Nucleus accumbens (tissue), 56 donors: ENCODE data around the gene TAPT1.
A peak's percentile ranks its signal among the peaks of the same experiment; 100 is the strongest.

Experiments used
- DNase-seq, 56 donors: peaks; one replicate each; lab custom pipeline; 2025; lab: John Stamatoyannopoulos, UW

The TAPT1 gene

GRCh38 chr4:16140879-16141249, 85.4 kb downstream of the TAPT1 start:
- no peak for DNase-seq

DNA sequence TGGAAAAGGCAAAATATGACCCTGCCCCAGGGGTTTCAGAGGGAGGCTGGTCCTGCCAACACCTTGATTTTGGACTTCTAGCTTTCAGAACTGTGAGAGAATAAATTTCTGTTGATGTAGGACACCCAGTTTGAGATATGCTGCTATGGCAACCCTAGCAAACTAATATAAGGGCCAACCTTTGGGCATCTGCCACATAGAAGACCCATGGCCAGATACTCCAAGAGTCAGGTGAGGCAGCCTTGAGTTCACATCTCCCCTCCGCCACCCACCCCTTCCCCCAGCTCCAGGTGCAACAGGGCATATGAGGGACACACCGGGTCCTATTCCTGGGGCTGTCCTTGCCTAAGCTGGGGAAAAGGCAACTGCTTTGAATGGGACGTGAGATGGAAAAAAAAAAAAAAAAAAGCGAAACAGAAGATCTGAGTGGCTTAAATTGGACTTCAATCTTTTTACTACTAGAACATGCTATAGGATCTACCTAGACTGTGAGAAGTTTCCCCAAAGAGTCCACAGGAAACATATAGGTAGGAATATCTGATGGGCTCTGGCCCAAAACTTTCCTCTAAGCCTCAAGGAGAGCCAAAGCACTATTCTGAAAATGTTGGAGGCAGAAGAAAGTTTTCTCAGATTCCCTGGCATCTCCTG, 85.9 kb downstream of the TAPT1 start:
- no peak for DNase-seq

GRCh38 chr4:16139066-16139945, 87.0 kb downstream of the TAPT1 start:
- DNase-seq = no peak

- no peak for DNase-seq
Observed at GRCh38 chr4:16136827-16137226, 89.4 kb downstream of the TAPT1 start.

- DNase-seq = no peak
Observed at GRCh38 chr4:16136311-16136710, 90.0 kb downstream of the TAPT1 start.

- no peak for DNase-seq
Observed at GRCh38 chr4:16133406-16133805, 92.9 kb downstream of the TAPT1 start.

DNA sequence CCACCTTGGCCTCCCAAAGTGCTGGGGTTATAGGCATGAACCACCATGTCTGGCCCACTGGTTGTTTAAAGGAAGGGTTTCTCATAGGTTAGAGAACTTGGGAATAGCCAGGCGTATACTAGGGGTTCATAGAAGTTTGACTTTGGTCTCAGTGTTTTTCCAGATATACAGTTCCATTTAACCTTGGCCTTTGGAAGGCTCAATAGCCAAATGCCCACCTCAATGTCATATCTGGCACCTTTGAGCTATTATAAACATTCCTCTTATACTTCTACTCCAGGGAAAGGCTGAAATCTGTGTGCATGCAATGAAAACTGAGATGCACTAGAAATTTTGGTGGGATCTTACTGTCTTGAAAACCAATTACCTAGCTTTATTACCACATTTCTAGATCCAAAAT, 95.0 kb downstream of the TAPT1 start:
- no peak for DNase-seq

DNA sequence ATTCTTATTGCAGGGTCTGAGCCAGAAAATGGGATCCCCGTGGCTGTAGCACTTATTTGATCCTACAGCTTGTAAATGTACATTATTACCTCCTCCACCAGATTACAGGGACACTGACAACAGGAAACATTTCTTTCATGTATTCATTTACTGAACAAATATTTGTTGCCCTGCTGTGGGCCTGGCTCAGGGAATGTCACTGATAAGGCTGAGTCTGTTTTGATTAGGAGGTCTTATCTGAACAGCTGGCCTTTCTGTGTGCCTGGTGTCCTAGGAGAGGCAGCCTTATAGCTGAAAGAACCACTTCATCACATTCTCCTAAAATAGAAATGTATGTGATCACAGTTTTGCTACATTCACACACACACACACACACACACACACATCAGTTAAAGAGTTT, 96.9 kb downstream of the TAPT1 start:
- no peak for DNase-seq

- no peak for DNase-seq
Observed at GRCh38 chr4:16126714-16127113, 99.6 kb downstream of the TAPT1 start.

DNA sequence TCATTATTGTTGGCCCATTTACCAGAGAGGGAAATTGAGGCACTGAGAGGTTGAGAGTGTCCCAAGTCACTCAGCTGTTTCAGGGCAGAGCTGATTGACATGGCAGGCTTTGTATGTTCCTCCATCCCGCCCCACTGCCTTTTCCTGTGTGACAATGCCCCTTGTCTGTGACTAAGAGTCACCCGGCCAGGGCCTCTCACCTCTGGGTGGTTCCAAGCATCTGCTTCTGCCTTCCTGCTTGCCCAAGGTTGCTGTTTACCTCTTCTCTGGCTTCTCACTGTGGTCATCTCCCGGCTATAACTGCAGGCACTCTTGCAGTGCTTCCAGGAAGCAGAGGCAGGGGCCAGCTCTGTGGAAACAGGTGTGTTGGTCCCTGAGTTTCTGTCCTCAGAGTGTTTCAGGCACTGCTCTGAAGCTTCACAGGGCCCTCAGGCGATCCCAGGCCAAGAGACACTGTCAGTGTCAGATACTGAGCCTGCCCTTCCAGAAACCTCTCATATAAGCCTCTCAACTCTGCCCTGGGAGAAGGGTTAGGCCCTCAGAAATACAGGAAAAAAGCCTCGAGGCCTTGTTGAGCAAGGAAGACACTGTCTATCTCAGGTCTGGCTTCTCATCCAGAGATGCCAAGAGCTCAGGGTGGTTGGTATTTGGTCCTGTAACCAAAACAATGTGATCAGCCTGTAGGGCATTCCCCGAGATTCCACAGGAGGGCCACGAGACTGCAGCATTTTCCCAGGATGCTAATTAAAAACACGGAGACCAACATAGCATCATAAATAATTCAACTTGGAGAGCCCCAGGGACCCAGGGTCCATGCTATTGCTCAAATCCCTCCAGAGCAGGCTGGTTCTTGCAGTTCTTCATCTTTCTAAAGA, 100.5 kb downstream of the TAPT1 start:
- DNase-seq = no peak

DNA sequence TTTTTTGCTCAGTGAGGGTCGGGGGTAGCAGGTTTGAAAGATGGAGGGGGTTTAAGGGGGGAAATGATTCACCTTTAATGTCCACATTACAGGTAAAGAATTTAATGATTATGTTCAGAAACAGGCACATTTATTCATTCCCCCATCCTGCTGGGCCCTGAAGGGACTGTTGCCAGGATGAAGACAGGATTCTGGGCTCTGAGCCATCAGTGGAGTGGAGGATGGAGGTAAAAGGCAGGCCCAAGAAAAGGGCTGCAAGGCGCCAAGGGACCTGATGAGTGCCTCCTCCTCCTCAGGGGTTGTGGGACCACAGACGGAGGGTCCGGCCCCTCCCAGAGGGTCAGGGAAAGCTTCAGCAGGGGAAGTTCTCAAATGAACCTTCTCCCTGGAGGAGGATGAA, 102.0 kb downstream of the TAPT1 start:
- DNase-seq = peak in 1 of 56 donors; percentile 3

DNA sequence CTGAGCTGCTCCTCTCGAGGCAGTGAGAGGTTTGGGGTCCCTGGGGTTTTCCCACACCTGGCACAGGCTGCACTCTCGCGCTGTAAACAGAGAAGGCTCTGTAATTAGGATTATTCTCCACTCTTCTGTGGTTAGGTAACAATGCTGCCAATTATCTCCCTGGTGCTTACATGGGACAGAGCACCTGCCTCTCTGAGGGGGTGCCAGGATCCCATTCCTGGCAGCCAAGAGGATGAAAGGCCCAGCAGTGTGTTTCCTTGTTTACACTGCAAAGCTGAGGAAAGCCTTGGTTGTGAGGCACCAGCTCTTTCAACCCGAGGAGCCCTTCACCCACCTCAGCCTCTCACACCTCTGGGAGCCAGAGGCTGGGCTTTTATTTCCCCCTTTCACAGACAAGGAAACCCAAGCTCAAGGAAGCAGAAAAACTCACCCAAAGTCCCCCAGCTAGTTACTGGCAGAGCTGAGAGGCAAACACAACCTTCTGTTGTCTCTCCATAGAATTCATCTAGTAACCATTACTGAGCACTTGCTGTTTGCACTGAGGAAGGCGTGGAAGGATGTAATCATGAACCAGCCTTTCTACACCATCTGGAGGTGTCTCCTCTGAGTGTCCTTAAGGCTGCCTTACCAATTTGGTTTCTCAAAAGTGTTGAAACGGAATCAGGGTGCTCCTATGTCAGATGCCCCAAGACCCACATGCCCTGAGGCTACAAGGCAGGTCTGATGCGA, 102.8 kb downstream of the TAPT1 start:
- no peak for DNase-seq

- DNase-seq = no peak
Observed at GRCh38 chr4:16122784-16123183, 103.5 kb downstream of the TAPT1 start.

GRCh38 chr4:16122308-16122711, 104.0 kb downstream of the TAPT1 start:
- no peak for DNase-seq

GRCh38 chr4:16120720-16121119, 105.6 kb downstream of the TAPT1 start:
- DNase-seq = no peak

DNA sequence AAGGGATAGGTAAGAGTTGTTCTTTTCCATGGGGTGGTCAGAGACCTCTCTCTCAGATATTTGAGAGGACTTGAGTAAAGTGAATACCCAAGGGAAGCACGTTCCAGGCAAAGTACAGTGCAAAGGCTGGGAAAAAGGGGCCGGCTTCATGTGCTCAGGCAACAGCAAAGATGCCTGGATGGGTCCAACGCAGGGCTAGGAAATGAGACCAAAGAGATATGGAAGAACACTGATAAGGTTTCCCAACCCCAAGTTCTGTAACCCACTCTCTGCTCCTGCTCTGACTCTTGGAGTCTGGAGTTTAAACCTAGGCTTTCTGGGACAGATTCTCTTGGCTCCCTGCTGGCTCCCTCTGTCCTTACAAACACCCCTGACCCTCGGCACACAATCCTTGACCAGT, 106.3 kb downstream of the TAPT1 start:
- DNase-seq = no peak

DNA sequence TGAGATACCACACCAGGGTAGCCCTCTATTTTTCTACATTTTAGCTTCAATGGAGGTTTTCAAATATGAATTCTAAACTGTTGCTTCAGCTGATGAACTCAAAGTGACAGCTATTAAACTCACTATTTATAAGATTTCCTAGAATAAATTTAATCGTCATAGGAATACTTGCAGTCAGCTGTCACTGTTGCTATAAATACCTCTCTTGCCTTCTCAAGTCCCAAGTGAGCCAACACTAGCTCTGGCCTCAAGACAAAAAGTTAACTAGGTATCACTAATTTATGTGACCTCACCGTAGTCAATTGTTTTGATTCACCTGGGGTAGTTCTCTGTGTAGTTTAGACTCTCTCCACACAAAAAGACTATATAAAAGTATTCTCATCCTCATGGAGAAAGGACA, 108.2 kb downstream of the TAPT1 start:
- DNase-seq = no peak

GRCh38 chr4:16117164-16117563, 109.1 kb downstream of the TAPT1 start:
- no peak for DNase-seq

DNA sequence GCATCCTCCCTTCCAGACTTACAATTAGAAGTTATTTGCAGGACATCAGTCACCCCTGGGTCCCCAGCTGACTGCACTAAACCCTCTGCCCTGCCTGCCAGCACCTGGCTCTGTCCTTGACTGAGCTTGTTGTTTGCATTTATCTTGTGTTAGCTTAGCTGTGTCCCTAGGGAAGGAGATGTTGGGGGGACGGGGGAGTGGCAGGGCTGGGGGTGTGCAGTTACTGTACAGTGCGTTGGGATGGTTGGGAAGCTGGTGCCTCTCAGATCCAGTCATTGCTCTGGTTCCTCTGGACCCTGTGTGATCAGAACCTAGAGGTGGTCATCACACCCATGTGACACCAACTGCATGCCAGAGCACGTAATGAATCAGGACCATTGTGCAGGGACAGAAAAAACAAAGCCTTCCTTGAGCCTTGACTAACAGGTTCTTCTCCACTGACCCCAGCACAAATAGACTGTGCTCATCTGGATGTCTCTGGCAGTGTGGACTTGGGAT, 109.7 kb downstream of the TAPT1 start:
- DNase-seq = no peak

GRCh38 chr4:16116019-16116418, 110.3 kb downstream of the TAPT1 start:
- DNase-seq = no peak
